Stimulated activated CD8-positive, alpha-beta memory T cell treated with anti-CD3 and anti-CD28 coated beads, Interleukin-4, amount 100 ng/mL, for 48 hours (primary cell): ENCODE data around the gene PLXNA4.

Experiments used
- DNase-seq: peaks from one replicate; pipeline ENCODE4 v3.0.0-alpha.2; 2020

The PLXNA4 gene

DNA sequence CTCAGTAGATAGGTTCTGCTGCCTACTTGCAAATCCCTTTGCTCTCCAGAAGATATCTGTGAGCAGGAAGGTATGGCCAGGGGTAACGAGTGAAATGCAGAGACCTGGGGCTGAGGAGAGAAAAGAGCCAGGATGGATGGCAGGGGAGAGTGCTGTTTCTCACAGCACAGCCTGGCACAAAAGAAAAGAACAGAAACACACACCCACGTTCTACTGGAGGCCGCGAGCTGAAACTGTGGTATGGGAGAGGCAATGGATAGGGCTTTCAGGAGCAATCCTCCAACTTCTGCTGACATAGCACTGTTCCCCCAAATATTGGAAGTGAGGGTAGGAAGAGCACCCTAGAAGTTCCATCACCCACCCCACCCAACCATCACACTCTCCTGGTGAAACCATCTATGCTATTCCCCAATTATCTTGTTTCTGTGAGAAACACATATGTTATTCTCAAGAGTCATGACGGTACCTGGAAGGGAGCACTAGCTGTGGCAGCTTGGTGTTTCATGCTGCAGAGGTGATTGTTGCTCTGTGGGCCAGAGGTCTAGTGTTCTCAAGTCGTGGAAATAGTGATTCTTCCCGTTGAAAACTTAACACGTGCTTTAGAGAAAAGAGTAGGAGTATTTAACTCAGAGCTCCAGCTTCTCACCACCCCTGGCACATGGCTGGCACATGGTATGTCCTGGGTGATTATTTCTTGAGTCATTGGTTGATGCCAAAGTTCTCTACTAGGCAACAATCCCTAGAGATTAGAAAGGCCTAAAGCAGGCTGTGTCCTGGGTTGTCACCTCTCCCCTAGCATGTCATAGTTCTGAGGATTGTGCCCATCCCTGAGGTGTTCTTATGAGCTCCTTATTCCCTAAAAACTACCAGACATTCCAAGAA, 198.3 kb downstream of the PLXNA4 start:
- no peak for DNase-seq

DNA sequence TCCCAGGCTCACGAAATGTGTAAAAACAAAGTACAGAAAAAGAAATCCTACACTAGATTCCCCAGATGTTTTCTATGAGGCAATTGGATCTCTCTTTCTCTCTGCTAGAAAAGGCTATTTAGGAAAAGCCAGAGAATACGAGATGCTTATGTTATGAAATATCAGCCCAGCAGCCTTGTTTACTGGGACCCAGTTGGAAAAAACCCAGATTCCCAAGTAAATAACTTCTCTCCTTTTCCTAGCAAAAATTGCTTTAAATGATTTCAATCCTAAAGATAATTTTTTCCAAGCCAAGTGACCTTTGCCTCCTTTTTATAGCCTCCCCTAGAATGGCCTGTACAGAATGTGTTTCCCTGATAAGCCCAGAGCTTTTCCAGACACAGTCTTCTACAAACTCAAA, 199.3 kb downstream of the PLXNA4 start:
- no peak for DNase-seq

DNA sequence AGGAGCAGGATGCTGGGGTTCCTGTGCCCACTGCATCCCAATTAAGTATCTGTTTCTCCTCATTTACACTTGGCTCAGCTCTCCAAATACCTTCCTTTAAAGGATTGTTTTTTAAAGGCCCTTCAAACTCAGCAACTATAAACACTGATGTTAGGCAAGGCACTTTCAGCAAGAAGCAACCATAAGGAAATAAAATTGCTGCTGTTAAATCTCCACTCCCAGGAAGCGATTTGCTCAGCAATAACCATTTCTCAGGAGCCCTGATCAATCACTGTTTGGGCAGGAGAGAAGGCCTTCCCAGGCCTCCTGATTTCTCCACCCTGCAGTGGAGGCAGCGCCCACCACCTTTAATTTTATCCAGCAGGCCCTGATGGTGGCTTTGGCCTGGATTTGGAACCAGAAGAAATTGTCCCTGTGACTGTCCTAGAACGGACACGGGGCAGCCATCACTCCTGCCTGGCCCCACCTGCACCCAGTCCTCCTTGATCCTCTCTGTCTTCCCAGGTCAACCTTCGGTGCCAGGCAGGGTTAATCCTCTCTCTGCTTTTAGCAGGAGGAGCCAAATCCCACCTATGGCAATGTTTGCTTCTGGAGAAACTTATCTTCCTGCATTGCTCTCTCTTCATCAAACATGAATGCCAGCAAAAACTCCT, 199.8 kb downstream of the PLXNA4 start:
- DNase-seq = no peak

DNA sequence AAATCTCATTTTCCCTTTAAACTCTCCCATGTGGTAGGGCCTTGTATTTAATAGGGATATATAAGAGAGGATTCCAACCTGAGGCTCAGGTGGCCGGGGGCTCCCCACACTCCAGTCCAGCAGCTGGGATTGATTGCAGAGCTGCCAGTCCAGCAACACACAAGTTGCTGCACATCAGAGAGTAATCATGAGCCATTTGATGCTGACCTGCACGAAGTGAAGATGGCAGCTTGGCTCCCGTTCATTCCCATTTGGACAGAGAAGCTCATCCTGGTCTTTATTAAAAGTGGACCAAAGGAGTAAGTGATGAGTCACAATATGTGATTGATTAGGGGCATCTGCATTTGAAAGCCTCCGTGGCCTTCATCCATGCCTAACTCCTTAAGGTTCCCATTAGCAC, 202.4 kb downstream of the PLXNA4 start:
- no peak for DNase-seq

DNA sequence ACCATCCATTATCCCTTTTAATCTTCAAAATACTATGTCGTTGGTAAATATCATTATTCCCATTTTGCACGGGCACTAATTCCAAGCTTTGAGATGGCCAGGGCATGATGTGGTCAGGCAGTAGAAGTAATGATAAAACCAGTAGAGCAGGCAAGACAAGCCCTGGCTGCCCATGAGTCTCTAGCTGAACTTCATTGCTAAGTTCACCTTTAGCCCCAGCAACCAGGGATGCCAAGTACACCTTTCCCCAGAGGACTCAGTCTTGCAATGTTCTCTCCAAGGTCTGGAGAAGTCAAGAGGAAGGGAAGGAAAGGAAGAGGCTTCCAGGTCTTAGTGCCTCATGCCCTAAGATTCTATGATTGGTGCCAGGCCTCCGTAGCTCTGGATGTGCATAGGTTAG, 203.2 kb downstream of the PLXNA4 start:
- no peak for DNase-seq

DNA sequence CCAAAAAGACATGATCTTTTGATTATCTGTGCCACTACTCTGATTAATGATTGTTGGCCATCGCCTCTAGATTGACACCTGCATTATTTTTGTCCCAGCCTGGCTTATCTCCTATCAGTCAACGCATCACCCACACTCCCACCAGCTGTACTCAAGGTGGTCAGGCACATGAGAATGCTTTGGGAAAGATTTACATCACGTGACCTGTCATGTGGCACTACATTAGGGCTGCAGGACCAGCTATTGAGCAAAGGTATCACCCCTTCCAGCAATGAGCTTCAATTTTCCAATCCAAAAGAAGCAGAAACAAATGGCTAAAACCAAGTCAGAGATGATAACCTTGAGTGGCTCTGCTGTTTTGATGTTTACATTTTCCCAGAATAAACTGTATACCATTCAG, 204.3 kb downstream of the PLXNA4 start:
- no peak for DNase-seq

DNA sequence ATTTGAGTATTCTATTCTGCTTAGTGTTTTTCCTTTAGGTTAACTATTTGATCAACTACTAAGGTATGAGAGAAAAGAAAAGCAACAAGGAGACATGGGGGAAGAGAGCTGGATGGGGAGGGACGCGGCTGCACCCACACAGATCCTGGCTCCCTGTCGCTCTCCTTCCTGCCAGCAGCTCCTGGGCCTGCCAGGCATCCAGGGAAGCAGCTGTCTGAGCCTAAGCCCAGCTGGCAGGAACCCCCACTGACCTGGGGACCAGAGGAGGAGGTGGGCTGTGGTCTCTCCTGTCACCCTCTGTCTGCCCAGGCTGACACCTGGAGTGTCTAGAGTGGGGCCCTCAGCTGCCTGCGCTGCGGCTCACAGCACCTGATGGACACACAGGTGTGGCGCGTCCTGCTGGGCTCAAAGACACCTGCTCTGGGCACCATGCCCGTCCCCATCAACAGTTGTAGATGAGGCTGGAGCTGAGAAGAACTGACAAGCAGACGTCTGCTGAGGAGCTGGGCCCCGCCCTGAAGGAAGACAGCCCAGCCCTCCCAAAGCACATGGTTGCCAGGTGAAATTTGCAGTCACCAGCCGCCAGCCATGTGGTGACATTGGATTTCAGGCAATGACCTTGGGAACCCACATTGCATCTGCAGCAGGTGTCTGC, 207.9 kb downstream of the PLXNA4 start:
- no peak for DNase-seq

DNA sequence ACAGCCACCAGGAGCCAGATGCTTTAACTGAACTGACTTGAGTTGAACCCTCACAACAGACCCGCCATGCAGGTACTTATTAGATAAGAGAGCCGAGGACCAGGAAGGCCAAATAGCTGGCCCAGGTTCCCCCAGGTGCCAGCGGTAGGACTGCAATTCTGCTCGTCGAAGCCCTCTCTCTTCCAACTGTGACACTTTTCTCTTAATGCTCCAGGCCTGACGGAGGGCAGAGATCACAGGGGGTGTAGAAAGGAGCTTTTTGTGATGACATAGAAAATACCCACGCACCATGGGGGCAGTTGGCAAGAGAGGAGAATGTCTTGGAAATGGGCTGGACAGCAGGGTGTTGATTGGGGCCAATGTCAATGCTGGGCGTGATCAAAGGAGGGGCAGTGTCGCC, 208.5 kb downstream of the PLXNA4 start:
- no peak for DNase-seq

DNA sequence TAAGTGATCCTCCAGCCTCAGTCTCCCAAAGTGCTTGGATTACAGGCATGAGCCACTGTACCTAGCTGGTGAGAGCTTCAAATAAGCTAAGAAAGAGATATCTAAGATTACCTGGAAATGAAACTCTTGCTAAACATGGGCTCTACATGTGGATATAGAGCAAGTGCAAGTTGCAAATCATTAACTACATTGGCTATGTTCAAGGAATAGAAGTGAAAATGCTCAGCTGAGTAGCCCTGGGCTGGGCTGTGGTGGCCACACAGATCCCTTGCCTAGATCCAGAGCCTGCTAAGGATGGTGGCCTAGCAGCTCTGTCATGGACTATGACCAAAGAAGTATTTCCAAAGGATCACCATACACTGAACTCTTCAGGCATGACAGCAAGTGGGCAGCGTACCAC, 209.3 kb downstream of the PLXNA4 start:
- no peak for DNase-seq

DNA sequence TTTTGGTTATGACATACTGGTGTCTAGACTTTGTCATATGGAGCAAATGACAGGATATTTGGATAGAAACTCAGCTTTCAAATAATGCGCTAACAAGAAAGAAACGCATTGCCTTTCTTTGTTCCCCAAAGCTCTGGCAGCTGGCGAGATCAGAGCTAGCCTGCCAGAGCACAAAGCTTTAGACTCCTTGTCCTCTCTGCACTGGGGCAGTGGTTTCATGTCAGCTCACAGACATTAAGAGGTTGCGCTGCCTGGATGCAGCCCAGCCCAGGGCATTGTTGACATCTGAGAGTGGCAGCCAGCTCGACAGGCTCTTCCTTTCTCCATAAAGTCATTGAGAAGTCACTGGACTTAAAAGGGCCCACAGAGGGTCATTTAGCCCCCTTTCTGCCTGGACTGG, 212.0 kb downstream of the PLXNA4 start:
- DNase-seq = no peak

DNA sequence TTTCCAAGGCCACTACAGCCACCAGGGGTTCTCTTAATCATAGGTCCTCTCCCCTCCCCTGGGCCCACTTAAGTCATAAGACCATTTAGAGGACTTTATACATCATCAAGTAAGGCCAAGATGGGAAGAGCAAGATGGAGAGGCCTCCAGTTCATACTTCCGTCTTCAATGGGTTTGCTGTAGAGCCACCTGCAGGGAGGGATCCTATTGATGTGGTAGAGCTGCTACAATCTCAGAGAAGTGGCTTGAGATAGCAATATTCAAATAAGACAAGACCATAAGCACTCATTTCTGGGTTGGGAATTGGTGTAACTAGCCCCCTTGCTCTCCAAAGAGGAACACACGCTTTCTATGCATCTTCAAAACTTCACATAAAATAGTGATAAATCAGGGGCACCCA, 214.2 kb downstream of the PLXNA4 start:
- DNase-seq = no peak

DNA sequence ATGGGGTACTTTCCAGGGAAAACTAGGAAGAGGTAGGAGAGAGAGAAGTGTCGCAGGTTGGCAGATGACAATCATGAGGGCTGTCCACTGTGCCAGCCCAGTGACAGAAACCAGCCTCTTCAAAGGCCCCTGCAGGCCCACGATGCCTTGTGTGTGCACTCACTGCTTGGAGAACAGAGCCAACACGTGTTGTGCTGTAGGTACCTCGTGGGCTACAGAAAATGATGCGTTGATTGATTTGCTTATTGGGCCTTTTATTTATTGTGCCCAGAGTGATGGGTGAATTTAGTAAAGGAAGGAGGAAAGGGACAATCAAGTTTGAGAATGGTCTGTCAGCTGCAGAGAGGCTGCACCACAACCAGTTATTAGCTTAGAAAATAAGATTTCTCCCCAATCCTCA, 215.1 kb downstream of the PLXNA4 start:
- no peak for DNase-seq

DNA sequence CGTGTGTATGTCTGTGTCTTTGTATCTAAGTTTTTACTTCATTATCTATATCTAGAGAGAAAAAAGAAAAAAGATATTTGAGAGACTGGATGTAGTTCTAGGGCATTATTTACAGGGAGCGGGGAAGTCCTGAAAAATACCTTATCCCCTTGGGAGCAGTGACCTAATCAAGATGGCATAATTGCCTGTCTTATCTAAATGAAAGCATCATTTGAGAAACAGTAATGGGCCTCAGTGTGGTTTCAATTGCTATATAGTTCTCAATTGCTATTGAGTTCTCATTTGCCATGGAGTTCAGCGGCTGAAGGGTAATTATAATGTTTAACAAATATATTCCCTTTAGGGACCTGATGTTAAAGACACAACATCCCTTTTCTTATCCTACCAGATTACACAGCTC, 216.5 kb downstream of the PLXNA4 start:
- DNase-seq = no peak

DNA sequence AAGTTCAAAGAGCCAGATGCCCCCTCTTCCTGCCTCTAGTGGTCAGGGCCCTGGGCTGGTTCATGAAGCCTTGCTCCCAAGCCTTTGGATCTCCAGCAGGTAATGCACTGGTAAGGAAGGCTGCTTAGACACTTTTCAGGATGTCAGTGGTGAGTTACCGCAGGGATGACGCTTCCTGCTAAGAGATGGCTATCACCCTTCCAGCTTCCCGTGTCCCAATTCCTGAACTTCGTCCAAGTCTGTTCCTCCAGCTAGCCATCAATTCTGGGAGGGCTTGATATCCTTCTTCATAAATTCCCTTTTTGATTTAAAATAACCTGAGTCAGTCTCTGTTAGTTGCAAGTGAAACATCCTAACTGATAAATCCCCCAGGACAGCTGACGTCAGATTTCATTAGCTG, 221.2 kb downstream of the PLXNA4 start:
- DNase-seq = no peak

DNA sequence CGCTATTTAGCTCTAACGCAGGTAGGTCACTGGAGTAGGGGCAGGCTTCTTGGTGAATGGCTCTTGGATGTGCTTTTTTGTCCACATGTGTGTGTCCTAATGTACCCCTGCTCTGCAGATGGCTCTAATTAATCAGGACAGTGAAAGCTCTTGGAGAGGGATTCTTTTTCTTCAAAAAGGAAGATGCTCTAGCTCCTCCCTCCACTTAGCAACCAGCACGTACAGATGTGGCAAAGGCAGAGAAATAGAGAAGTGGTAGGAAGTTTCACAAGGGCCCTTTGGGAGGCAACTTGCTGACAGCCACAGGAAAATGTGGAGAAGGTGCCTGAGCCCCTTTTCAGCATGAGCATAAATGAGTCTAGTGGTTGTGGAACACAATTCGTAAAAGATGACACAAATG, 221.7 kb downstream of the PLXNA4 start:
- DNase-seq = no peak

DNA sequence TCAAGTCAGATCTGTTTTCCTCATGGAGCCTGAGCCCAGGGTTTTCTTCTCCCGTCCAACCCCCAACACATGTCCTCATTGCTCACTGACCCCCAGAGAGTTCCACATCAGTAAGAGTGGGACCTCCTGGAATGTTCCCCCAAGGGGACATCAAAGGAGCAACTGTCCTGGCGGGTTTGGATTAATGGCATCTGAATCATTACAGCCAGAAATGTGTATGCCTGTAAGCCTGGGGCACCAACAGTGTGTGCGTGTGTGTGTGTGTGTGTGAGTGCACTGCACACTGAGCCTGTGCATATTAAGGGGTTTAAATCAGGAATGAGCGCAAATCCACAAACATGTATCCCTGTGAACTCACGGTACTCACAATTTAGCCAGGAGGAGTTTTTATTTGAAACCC, 222.3 kb downstream of the PLXNA4 start:
- no peak for DNase-seq

DNA sequence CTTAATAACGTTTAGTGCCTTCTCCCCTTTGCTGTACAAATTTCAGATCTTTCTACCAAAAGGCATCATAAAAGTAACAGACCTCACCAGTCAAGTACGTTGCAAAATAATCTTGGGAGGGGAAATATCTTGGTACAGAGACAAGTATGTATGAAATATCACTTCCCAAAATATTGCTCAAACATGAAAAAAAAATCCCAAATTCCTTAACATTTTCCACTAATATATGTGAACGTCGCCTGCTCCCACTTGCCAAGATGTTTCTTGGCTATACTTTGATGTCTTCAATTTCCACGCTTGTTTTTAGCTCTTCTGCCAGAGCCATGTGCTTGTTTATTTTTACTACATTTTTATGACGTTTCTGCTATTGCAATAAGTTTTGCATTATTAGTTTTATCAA, 223.5 kb downstream of the PLXNA4 start:
- no peak for DNase-seq

DNA sequence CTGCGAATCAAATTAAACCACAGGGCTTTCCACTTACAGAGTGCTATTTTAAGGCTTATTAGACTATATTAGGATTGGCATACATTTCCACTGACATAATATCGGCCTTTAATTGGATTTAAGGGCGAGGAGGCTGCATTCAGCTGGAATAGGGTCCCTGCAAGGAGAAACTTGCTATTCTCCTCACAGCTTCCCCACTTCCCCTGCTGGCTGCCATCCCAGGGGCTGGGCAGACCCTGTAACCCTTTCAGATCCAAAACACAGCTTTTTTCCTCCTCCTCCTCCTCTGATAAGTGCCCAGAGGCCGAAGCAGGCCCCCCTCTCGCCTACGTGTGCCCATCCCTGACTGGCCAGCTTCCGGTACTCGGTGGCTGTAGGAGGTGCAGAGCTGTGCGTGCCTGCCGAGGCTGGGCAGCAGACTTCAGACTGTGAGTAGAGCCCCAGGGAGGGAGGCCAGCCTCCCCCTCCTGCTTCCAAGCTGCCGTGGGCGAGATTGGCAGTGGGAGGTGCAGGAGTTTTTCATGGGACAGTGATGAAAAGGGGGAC, 224.2 kb downstream of the PLXNA4 start:
- no peak for DNase-seq

DNA sequence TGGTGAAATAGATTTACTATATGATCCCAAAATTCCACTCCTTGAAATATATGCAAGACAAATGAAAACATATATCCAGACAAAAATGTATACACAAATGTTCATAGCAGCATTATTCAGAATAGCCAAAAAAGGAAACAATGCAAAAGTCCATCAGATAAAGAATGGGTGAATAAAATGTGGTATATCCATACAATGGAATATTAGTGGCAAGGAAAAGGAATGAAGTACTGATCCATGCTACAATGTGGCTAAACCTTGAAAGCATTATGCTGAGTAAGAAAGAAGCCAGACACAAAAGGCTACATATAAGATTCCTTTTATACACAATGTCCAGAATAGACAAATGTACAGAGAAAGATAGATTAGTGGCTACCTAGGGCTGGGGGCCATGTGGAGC, 225.5 kb downstream of the PLXNA4 start:
- no peak for DNase-seq

DNA sequence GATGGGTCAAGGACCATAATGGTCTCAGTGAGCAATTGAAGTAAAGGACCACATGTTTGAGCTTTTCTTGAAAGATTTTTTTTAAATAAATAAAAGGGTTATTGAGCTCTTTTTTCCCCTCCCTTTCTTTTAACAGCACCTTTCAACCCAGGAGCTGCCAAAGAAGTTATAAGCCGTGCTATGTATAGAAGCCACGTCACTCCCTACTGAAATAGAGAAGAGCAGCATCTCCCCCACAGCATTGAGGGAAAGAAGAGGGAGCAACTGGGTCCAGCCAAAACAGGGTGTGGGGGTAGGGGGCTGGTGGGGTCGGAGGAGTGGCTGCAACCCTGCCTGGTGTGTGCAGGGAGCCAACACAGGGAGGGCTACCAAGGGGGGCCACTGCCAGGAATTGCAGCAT, 227.2 kb downstream of the PLXNA4 start:
- DNase-seq = no peak

DNA sequence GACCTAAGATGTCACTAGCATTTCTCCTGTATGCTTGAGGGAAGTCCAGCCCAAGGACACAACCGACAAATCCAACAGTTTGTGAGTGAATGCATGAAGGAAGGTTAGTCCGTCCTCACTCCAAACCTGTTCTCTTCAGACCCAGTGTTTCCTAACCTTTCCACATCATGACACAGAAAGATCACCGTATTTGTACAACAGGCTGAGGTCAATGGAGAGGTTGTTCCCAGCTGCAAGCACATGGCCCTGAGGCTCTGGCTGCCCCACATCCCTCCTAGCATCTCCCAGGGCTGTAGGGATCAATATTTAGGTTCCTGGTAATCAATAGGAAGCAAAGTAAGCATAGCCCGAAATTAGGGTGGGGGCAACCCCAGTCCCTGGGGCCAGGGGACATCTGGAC, 227.9 kb downstream of the PLXNA4 start:
- no peak for DNase-seq

DNA sequence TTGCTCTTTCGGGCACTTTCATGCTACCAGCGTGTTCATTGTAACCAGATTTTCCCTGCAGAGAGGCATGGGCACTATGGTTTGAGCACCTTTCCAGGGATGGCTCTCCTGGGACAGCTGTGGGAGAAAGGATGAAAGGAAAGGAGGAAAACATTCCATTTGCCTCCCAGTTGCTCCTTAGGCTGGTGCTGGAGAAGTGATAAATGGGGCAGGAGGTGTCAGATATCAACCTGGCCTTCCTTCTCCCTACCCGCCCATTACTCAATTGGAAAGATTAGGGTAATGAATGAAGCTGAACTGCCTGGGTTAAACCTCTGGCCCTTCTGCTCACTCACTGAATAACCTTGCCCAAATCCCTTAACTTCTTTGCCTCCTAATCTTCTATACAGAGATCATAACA, 228.4 kb downstream of the PLXNA4 start:
- no peak for DNase-seq

DNA sequence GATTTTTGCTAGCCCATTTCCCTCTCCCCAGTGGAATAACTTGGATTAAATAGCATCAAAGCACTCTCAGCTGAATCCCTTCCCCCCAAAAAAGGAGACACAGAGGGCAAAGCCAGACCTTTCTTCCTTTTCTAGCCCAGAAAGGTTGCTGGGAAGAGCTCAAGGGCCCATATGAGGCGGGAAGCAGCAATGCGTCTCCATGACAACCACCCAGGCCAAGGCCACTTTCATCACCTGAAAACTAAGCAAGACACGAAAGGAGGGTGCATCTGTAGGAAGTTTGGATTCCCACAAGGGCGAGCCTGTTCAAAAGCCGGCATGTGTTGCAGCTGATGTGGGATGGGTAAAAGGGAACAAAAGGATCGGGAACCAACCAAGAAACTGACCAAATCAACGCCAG, 229.1 kb downstream of the PLXNA4 start:
- DNase-seq = no peak

DNA sequence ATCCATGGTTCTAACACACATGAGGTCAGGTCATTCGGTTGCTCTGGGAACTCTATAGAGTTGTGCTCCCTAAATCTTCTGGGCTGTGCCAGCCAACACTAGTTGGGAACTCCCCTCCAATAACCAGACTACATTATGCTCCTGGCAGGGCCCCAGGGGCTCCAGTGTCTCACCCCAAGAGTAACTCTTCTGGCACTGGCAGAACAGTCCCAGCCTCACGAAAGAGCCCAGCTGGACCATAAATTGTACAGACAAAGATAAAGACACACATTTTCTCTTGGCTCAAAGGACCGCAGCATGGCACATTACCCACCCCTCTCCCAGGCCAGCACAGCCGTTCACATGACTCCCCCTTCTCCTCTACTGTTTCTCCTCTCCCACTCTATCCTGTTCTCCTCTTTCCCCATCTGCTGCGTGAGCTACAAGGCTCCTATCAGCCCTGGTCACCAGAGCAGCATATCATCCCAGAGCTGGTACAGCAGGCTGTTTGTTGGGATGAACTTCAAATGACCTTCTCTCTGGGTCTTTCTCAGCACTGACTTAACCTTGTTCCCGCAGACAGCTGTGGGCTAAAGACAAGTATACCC, 230.6 kb downstream of the PLXNA4 start:
- DNase-seq = no peak
